Stimulated activated CD8-positive, alpha-beta memory T cell treated with anti-CD3 and anti-CD28 coated beads, Interleukin-15, amount 100 ng/mL, for 48 hours (primary cell): Measurements from ENCODE around the gene GPS2.

Experiments
- DNase-seq, 2 donors: peaks; one replicate each; pipeline ENCODE4 v3.0.0-alpha.2; 2020; ENCODE audit warnings: low read depth in 2 of 2

Gene GPS2

GRCh38 chr17:7293159-7293558 lies 22.0 kb downstream of the GPS2 start:
- no peak for DNase-seq

GRCh38 chr17:7292729-7293128 lies 22.4 kb downstream of the GPS2 start:
- no peak for DNase-seq

GRCh38 chr17:7292194-7292593 lies 23.0 kb downstream of the GPS2 start:
- DNase-seq, result no peak

- no peak for DNase-seq
These were observed 24.5 kb downstream of the GPS2 start for GRCh38 chr17:7290685-7291084.

GRCh38 chr17:7290166-7290565 lies 25.0 kb downstream of the GPS2 start:
- no peak for DNase-seq

GRCh38 chr17:7289256-7290032 lies 25.7 kb downstream of the GPS2 start:
- DNase-seq, result no peak

GRCh38 chr17:7285679-7286078 lies 29.5 kb downstream of the GPS2 start:
- DNase-seq, result no peak

- no peak for DNase-seq
These were observed 30.2 kb downstream of the GPS2 start for GRCh38 chr17:7284911-7285310.

GRCh38 chr17:7283471-7284216 lies 31.5 kb downstream of the GPS2 start:
- DNase-seq, result no peak

- no peak for DNase-seq
These were observed 32.3 kb downstream of the GPS2 start for GRCh38 chr17:7282752-7283321.

- no peak for DNase-seq
These were observed 33.0 kb downstream of the GPS2 start for GRCh38 chr17:7281953-7282751.

- DNase-seq, result peak; percentile 84 to 86
These were observed 33.8 kb downstream of the GPS2 start, which contains the start of gene SLC2A4 for GRCh38 chr17:7281074-7281952. SLC2A4 (plus strand) TSS chr17:7281718; CDS start chr17:7281935, 217 bp downstream.

- DNase-seq, result peak; percentile 71 to 74
These were observed 34.6 kb downstream of the GPS2 start for GRCh38 chr17:7280519-7281073.

- DNase-seq, result no peak
These were observed 35.7 kb downstream of the GPS2 start for GRCh38 chr17:7279448-7279847.

GRCh38 chr17:7266784-7267183 lies 48.4 kb downstream of the GPS2 start:
- no peak for DNase-seq

GRCh38 chr17:7263801-7264078 lies 51.4 kb downstream of the GPS2 start:
- no peak for DNase-seq

- no peak for DNase-seq
These were observed 52.0 kb downstream of the GPS2 start for GRCh38 chr17:7262935-7263800.
